Neural progenitor cell (in vitro differentiated cells): ENCODE data around the gene TSPOAP1.

Source experiments
- EZH2 ChIP-seq: fragments of 200-600 bp; sonication (generic); IDR thresholded peaks from 2 replicates; pipeline ENCODE4 v1.6.1; 2017; ENCODE audit warnings: antibody characterized with exemption, mild to moderate bottlenecking, moderate library complexity
- TF ChIP-seq, protein P1 (sequence below): fragments of 200-600 bp; sonication (generic); IDR thresholded peaks from 2 replicates; pipeline ENCODE4 v1.5.1; 2017; ENCODE audit warnings: antibody characterized with exemption, mild to moderate bottlenecking

DNA sequence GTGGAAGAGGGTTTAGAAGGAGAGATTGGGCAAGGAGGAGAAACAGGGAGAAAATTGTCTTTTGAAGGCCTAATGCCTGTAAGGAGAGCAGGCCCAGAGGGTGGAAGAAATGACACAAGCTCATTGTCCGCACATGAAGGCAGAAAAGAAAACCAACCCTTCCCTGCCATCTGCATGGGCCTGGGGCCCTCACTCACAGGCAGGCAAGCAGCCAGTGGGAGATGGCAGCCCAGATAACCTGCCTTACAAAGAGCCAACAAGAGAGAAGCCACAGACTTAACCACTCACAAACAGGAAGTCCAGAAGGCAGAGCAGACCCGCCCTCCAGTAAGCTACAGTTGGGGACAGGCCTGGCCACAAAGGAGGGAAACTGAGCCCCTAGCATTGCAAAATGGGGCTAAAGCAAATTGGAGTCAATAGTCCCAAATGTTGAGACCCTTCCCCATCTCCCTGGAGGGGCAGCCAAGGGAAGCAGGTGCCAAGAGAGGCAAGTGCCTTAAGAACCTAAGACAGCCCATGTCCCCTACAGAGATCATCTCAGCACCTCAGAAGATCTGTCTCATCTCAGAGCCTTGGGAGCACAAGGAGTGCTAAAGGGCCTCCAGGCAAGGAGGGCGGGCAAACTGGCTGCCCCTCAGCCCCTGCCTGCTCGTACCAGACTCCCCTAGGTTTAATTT is 7.3 kb upstream of the TSPOAP1 start:
- TF ChIP-seq, protein P1, sequence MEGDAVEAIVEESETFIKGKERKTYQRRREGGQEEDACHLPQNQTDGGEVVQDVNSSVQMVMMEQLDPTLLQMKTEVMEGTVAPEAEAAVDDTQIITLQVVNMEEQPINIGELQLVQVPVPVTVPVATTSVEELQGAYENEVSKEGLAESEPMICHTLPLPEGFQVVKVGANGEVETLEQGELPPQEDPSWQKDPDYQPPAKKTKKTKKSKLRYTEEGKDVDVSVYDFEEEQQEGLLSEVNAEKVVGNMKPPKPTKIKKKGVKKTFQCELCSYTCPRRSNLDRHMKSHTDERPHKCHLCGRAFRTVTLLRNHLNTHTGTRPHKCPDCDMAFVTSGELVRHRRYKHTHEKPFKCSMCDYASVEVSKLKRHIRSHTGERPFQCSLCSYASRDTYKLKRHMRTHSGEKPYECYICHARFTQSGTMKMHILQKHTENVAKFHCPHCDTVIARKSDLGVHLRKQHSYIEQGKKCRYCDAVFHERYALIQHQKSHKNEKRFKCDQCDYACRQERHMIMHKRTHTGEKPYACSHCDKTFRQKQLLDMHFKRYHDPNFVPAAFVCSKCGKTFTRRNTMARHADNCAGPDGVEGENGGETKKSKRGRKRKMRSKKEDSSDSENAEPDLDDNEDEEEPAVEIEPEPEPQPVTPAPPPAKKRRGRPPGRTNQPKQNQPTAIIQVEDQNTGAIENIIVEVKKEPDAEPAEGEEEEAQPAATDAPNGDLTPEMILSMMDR: no peak
- TF ChIP-seq EZH2: no peak
